BJ (cell line): Measurements from ENCODE around the gene EFNB1. TPM values are rescaled to one million over a fixed set of nuclear protein-coding genes. Genes with fewer than 3 reads are reported as not detected.

ENCODE experiments used
- CTCF ChIA-PET: fragments of 350-600 bp; formaldehyde crosslinking; extraction: SDS; loops from one replicate; lab custom pipeline; 2021; ENCODE audit warnings: antibody characterized with exemption, inconsistent platforms; lab: Yijun Ruan, JAX
- POLR2A ChIA-PET: fragments of 300-600 bp; sonication (Branson Sonifier 250); formaldehyde crosslinking; extraction: SDS; loops from one replicate; lab custom pipeline; 2021; ENCODE audit warnings: antibody characterized with exemption; lab: Charles Lee
- DNase-seq: peaks from one replicate; pipeline ENCODE4 v3.0.0-alpha.2; 2011; ENCODE audit warnings: low read depth
- H3K27me3 ChIP-seq: 2 replicates; pipeline ENCODE4 v1.6.0; 2011; ENCODE audit warnings: low read length; ENCODE audit not compliant: control insufficient read depth, insufficient read depth
- H3K36me3 ChIP-seq: 2 replicates; pipeline ENCODE4 v1.5.1; 2011; ENCODE audit warnings: low read length; ENCODE audit not compliant: control insufficient read depth, insufficient read depth
- H3K4me3 ChIP-seq: 2 replicates; pipeline ENCODE4 v1.5.1; 2011; ENCODE audit warnings: low read depth, mild to moderate bottlenecking, control low read depth, low read length
- CTCF ChIP-seq: IDR thresholded peaks from 2 replicates; pipeline ENCODE4 v1.5.1; 2011; ENCODE audit warnings: low read depth, mild to moderate bottlenecking, control low read depth, inconsistent platforms, low read length, moderate library complexity; ENCODE audit not compliant: insufficient read depth
- polyA plus RNA-seq: library from polyadenylated mRNA; depleted of rRNA; stranded (reverse); fragments of >200 nt; gene quantifications from 2 replicates; pipeline ENCODE4 v1.2.3, GENCODE V29; 2011

The EFNB1 gene
- polyA plus RNA-seq, 1 experiment: 15.2 TPM

DNA sequence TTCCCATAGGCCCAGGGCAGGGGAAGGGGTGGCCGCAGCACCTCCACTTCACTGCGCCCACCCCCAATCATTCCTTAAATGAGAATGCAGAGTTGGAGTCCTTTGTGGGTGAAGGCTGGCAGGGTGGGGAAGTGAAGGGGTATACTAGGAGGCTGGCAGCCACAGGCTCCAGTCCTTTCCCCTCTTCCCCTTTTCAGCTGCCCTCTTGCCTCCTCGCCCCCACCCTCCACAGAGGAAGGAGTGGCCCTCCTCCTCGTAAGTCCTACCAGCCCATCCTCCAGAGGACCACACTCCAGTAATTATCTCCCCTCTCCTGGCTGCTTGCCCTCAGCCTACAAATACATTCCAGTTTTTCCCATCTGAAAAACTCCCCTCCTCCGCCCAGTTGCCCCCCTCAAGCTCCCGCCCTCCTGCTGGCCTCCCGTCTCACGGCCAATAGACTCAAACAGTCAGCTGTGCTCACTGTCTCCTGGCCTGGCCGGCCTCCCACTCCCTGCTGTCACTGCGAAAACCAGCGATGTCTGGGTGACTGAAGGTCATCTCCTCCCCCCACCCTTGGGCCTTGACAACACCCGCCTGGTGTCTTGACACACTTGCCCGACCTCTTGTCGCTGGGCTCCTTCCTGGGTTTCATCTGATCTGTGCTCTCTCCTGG lies 38.8 kb downstream of the EFNB1 start:
- Histone ChIP-seq H3K36me3 (no peaks in the 10 kb centered on the region), H3K4me3 (no peak overlapping the region), H3K27me3 (no peaks in the 10 kb centered on the region; the same call in 1 of the 2 replicates)
- DNase-seq: no peak
- TF ChIP-seq CTCF: no peak
- ChIA-PET POLR2A (no interaction called here), CTCF (no interaction called here)

DNA sequence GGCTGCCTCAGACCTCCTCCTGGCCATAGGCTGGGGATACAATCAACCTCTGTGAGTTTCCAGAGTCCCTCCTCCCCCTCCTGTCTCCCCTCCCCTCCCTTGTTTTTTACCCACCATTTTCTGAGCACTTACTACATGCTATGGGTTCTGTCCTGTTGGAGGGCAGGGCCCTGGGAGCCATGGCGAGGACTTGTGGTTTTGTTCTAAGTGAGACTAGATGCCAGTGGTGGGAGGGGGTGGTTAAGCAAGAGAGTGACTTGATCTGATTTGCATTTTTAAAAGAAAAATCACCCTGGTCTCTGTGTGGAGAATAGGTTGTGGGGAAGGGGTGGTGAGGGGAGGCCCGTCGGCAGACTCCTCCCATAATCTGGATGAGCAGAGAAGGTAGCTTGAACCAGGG lies 39.5 kb downstream of the EFNB1 start:
- Histone ChIP-seq H3K36me3 (no peaks in the 10 kb centered on the region), H3K4me3 (no peak overlapping the region), H3K27me3 (no peaks in the 10 kb centered on the region; the same call in 1 of the 2 replicates)
- CTCF ChIA-PET: no interaction called here
- POLR2A ChIA-PET: no interaction called here
- no peak for DNase-seq
- no peak for TF ChIP-seq CTCF

GRCh38 chrX:68868902-68869800 lies 40.3 kb downstream of the EFNB1 start:
- Histone ChIP-seq H3K36me3 (no peaks in the 10 kb centered on the region), H3K27me3 (no peaks in the 10 kb centered on the region; the same call in 1 of the 2 replicates), H3K4me3 (no peak overlapping the region)
- CTCF ChIA-PET: interaction anchor here (1.3 kb wide), 1 partner anchor 11 kb away, joined by 3 read pairs; no protein-coding TSS in a partner anchor
- DNase-seq: no peak
- no peak for TF ChIP-seq CTCF
- POLR2A ChIA-PET: no interaction called here

- ChIA-PET CTCF (no interaction called here), POLR2A (no interaction called here)
- Histone ChIP-seq H3K4me3 (no peak overlapping the region), H3K27me3 (no peaks in the 10 kb centered on the region; the same call in 1 of the 2 replicates), H3K36me3 (no peaks in the 10 kb centered on the region)
- no peak for TF ChIP-seq CTCF
- no peak for DNase-seq
Measured at GRCh38 chrX:68870357-68870756, 41.5 kb downstream of the EFNB1 start.

GRCh38 chrX:68872171-68872570 lies 43.4 kb downstream of the EFNB1 start:
- no peaks in the 10 kb centered on the region; the same call in 1 of the 2 replicates for H3K27me3 ChIP-seq
- ChIA-PET CTCF (no interaction called here), POLR2A (no interaction called here)
- H3K4me3 ChIP-seq: no peak overlapping the region
- H3K36me3 ChIP-seq: no peaks in the 10 kb centered on the region
- no peak for DNase-seq
- TF ChIP-seq CTCF: no peak
